Measurements from ENCODE around the gene KIAA1217. TPM values are rescaled to one million over a fixed set of nuclear protein-coding genes. Genes with fewer than 3 reads are reported as not detected.

The KIAA1217 gene
- total RNA-seq, 1 experiment from 2014 or later, result 7.8 TPM

DNA sequence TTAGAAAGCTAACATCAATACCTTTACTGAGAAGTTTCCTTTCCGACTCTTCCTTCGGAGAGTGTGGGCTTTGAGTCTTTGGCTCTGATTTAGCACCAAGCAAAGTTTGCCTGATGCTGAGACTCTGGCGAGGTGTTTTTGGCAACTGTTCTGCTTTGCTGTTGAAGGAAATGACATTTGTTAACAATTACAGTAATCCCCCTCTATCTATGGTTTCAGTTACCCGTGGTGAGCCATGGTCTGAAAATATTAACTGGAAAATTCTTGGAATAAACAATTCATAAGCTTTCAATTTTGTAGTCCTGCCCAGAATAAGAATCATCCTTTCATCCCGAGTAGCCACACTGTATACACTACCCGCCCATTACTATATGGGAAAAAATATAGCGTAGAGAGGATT is 388.5 kb downstream of the KIAA1217 start:
- TF ChIP-seq CBX3 (IDR thresholded peaks at IDR 0.05; ENCODE audit: low read depth) (no peak), ELF1 (IDR thresholded peaks at IDR 0.05; ENCODE audit: borderline replicate concordance, low read depth) (no peak), YY1 (IDR thresholded peaks at IDR 0.05; ENCODE audit: extremely low read depth, insufficient replicate concordance, low read depth, low read length) (no peak), FOSL1 (IDR thresholded peaks at IDR 0.05; ENCODE audit: low read depth) (no peak), ZNF274 (IDR thresholded peaks at IDR 0.05; ENCODE audit: low read depth, low read length) (no peak), SRF (IDR thresholded peaks at IDR 0.05; ENCODE audit: low read depth) (no peak)
- TF ChIP-seq, protein P1, sequence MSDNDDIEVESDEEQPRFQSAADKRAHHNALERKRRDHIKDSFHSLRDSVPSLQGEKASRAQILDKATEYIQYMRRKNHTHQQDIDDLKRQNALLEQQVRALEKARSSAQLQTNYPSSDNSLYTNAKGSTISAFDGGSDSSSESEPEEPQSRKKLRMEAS (IDR thresholded peaks at IDR 0.05), result no peak
- TF ChIP-seq, protein P2, sequence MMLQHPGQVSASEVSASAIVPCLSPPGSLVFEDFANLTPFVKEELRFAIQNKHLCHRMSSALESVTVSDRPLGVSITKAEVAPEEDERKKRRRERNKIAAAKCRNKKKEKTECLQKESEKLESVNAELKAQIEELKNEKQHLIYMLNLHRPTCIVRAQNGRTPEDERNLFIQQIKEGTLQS (IDR thresholded peaks at IDR 0.05), result no peak
- H3K36me3 ChIP-seq (ENCODE audit: control insufficient read depth in 1 of 2, insufficient read depth in 2 of 2, low read length in 2 of 2), result peaks cover 13 to 19% of the 10 kb centered on the region in 2 experiments; a peak in 3 of 4 replicates
- H3K27me3 ChIP-seq (ENCODE audit: insufficient read depth, low read length), result no peaks in the 10 kb centered on the region
- H3K79me2 ChIP-seq (ENCODE audit: insufficient read depth, low read length), result no peaks in the 10 kb centered on the region
- H3K27ac ChIP-seq (ENCODE audit: low read depth, low read length), result no peak overlapping the region
- H3K9me3 ChIP-seq (ENCODE audit: control insufficient read depth in 1 of 2, insufficient read depth in 1 of 2, low read depth in 1 of 2, low read length in 2 of 2), result no peaks in the 10 kb centered on the region
- H2AFZ ChIP-seq (ENCODE audit: low read depth, low read length, poor library complexity, severe bottlenecking), result no peak overlapping the region
- no peak overlapping the region for H3K4me3 ChIP-seq (replicated peaks in 1 of 2; ENCODE audit: low read depth in 1 of 2, low read length in 2 of 2)
- ATAC-seq, result no peak
- BruUV-seq (replicated peaks), result no TSS peak
- H3K4me1 ChIP-seq (ENCODE audit: control insufficient read depth in 1 of 2, insufficient read depth in 2 of 2, low read length in 2 of 2), result no peaks in the 10 kb centered on the region
- no peak overlapping the region for H3K4me2 ChIP-seq (ENCODE audit: low read length)
- POLR2A ChIA-PET, result no interaction called here
- no peak for DNase-seq (ENCODE audit: low read depth, low spot score)
- intact Hi-C loops (cut with micrococcal nuclease), result no loop called here
- no peak overlapping the region for H3K9ac ChIP-seq (ENCODE audit: low read length)
- H3K9me2 ChIP-seq (ENCODE audit: insufficient read depth), result no peaks in the 10 kb centered on the region
- no peaks in the 10 kb centered on the region for H4K20me1 ChIP-seq (ENCODE audit: insufficient read depth)
- RAD21 ChIA-PET (ENCODE audit: low non-redundant PET in 1 of 2, low total read pairs in 2 of 2, uncharacterized antibody in 2 of 2, unreplicated experiment in 2 of 2), result no interaction called here
- CTCF ChIA-PET, result no interaction called here

MicroRNAs encoded within 50 kb of the gene (microRNA counts, 767-probe panel; counts per million panel counts)
- microRNA hsa-miR-603, result not detected

Small RNAs within 50 kb of the gene (microRNA-seq; reads per million reads assigned to microRNA genes)
- not detected for gene MIR603 (ENCODE audit: borderline number of aligned reads)
